ENCODE measurements around the gene DNASE1. TPM values are rescaled to one million over a fixed set of nuclear protein-coding genes. Genes with fewer than 3 reads are reported as not detected.
"Not testable (repeated sequence)": the region's sequence is repeated elsewhere in the genome, so short reads cannot be mapped to it uniquely, and the experiment has no call there.

Gene DNASE1, protein sequence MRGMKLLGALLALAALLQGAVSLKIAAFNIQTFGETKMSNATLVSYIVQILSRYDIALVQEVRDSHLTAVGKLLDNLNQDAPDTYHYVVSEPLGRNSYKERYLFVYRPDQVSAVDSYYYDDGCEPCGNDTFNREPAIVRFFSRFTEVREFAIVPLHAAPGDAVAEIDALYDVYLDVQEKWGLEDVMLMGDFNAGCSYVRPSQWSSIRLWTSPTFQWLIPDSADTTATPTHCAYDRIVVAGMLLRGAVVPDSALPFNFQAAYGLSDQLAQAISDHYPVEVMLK
- 9.4 and 52.6 TPM in 2 replicates for total RNA-seq

DNA sequence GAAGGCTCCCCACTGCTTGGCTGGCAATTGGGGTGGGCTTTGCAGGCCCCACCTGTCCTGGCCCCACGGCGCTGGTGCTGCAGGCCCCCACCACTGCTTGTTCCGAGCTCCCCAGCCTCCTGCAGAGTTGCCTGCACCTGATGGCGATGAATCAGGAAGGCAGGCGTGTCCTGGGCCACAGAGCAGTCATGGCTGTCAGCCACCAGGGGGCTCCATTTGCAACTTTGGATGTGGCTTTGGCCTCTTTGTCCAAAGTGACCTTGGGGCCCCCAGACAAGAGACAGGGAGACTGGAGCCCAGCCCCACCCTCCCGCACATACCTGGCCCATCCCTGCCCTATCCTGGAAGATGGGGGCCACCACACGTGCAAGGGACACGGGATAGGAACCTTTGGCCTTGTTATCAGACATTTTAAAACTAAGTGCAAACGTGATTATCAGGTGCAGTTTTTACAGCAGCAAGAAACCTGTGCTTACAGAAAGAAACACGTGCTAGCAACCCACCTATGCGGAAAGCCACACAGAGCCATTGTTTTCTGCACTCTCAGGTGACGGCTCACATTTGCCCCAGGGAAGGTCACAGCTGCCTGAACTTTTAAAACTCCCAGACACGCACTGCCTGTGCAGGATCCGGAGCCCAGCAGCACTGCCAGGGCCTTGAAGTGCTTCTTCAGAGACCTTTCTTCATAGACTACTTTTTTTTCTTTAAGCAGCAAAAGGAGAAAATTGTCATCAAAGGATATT is at the start of gene DNASE1:
Gene DNASE1, plus strand, starts transcription at position 443 of the 743 bp plus-strand sequence. CDS start 683 bp downstream, outside the sequence.
- DNase-seq (ENCODE audit: low read depth): peak; percentile 43

DNA sequence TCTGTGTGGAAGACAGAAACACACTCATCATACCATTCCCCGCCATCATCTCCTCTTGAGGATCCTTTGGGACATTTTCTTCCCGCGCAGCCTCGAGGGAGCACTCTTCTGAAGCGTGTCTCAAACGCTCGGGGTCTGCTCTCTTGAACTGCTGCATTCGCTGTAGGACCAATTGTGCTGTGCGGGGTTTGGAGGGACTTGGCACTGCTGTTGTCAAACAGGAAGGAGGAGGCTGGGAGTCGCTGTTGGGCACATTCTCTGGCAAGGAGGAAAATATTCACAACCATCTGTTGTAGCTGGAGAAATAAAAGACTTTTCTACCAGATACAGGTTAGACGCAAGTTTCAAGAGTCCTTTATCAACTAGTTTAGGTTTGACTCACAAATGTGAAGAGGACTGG is 48.0 kb upstream of the DNASE1 start:
- DNase-seq (ENCODE audit: low read depth): no peak

DNA sequence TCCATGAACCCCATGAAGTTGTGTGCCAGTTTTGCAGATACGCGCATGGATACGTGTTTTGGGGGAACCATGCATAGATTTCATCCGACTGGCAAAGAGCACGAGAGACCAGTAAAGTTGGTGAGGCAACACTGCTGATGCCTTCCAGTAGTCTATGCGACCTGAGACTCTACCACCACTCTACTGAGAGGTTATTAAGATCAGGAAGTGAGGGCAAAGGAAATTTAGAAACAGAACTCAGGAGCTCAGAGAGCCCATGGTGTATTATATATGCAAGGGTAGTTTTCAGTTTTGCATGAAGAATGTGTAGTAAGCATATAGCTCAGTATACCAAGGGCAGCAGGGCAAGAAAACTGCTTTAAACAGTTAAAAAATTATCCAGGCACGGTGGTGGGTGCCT is 47.3 kb upstream of the DNASE1 start:
- no peak for DNase-seq (ENCODE audit: low read depth)

DNA sequence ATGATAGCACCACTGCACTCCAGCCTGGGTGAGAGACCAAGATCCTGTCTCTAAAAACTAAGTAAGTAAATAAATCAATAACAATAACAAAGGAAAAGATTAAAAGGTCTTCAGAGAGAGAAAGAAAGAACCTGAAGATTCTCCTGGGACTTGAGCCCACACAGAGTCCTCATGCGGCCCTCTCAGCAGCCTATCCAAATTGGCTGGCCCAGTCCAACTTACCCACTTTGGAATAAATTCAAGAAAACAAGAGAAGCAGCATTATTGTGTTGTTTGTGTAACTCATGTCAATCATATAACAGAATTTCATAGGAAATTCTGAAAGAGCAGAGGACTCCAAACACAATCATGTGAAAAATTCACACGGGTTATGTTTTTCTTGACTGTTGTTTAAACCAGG is 46.9 kb upstream of the DNASE1 start:
- no peak for DNase-seq (ENCODE audit: low read depth)

DNA sequence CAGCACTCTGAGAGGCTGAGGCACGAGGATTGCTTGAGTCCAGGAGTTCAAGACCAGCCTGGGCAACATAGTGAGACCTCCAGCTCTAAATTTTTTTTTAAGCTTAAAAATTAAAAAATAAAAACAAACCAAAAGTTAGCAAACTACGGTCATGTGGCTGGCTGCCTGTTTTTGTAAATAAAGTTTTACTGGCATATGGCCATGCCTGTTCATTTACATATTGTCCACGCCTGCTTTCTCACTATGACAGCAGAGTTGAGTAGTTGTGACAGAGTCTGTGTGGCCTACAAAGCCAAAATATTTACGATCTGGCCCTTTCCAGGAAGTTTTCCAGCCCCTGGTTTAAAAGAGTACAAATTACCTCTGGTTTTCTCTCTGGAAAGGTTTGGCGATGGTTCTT is 46.4 kb upstream of the DNASE1 start:
- DNase-seq (ENCODE audit: low read depth): no peak

DNA sequence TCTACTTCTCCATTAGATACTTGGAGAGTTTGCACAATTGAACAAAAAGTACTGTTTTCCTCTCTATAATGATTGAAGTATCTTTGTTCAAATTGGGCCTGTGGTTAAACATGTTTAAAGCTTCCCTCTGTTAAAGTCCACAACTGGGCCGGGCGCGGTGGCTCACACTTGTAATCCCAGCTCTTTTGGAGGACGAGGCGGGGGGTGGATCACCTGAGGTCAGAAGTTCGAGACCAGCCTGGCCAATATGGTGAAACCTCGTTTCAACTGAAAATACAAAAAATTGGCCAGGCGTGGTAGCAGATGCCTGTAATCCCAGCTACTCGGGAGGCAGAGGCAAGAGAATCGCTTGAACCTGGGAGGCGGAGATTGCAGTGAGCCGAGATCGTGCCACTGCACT is 45.5 kb upstream of the DNASE1 start:
- not testable (repeated sequence) for DNase-seq (ENCODE audit: low read depth)

DNA sequence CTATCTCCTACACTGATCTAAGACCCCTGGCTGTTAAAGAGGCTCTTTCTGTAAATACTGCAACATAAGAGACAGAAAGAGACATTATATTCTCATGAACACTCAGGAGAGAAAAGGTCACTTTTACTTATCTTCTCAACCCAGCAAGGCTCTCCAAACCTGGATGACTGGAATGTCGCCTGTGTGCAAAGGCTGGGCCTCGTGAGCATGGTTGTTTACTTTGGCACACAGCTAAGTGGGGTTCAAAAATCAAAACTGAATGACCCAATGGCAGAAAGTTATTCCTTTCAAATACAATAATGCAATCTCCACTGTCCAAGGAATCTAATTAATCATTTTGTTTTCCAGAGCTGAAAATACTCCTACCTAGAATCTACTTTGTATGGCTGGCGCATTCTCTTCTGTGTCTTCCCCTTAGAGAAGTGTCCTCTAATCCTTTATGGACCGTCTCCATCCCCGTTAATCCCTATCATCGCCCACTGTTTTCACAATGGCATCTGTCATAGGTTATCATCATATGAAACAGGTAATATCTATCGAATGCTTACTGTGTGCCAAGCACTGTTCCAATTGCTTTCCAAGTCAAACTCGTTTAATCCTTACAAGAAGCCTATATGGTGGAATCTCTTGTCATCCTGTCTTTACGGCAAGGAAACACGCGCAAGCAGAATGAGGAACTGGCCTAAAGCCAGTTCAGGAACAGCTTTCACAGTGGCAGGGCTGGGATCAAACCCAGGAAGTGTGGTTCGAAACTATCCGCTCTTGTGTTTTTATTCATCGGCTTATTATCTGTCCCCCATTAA is 44.4 kb upstream of the DNASE1 start:
- DNase-seq (ENCODE audit: low read depth): no peak

DNA sequence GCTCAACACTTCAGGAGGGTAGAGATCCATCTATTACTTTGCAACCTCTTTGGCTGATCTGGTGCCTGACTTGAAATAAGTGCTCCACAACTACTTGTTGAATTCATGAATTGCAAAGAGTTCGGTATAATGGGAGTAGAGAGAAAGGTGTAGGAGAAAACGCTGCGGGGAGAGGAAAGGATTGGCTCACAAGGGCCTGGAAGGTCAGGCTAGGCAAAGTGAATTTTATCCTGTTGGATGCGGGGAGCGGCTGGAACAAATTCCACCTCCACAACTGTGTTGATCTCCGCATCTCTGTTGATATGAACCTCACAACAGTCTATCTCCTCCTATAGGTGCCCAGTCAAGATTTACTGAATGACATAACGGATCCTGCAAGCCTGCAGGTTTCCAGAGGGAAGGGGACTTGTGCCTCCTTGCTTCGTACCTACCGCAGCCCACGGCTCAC is 43.8 kb upstream of the DNASE1 start:
- no peak for DNase-seq (ENCODE audit: low read depth)

DNA sequence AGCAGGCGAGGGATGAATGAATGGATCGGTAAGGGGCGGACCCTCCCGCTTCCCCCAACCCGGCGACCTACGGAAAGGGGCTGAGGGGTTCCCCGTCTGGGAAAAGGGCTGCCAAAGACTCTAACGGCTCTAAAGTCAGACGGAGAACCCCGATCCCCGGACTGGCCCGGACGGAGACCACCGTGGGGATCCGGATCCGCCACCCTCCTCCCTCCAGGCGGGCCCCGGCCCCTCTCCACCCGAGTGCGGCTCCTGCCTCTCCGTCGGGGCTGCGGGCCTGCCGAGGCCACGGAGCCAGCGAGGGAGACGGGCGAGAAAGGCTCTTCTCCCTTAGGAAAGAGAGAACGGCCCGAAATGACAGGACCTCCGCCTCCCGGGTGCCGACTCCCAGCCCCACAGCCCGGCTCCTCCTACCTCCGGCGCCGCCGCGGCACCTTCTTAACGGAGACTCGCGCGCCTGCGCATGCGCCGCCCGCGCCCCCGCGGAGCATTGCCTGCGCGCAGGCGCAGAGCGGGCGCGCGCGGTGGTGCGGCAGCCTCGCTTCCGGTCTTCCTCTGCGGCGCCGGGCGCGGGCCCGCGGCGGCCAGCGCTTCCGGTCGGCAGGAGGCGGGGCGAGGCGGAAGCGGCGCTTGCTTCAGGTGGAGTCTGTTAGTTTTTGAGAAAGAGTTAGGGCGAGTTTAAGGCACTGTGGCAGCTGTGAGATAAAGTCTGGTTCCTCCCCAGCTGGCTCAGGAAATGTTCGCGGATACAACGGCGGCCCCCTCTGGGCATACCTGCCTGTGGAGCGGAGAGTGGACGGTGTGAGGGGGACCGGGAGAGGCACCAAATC is 43.1 kb upstream of the DNASE1 start, which contains the start of gene SLX4:
Gene SLX4, minus strand, starts transcription at position 461 of the 830 bp plus-strand sequence. CDS start 2,642 bp downstream, outside the sequence.
- peak; percentile 78 for DNase-seq (ENCODE audit: low read depth)

DNA sequence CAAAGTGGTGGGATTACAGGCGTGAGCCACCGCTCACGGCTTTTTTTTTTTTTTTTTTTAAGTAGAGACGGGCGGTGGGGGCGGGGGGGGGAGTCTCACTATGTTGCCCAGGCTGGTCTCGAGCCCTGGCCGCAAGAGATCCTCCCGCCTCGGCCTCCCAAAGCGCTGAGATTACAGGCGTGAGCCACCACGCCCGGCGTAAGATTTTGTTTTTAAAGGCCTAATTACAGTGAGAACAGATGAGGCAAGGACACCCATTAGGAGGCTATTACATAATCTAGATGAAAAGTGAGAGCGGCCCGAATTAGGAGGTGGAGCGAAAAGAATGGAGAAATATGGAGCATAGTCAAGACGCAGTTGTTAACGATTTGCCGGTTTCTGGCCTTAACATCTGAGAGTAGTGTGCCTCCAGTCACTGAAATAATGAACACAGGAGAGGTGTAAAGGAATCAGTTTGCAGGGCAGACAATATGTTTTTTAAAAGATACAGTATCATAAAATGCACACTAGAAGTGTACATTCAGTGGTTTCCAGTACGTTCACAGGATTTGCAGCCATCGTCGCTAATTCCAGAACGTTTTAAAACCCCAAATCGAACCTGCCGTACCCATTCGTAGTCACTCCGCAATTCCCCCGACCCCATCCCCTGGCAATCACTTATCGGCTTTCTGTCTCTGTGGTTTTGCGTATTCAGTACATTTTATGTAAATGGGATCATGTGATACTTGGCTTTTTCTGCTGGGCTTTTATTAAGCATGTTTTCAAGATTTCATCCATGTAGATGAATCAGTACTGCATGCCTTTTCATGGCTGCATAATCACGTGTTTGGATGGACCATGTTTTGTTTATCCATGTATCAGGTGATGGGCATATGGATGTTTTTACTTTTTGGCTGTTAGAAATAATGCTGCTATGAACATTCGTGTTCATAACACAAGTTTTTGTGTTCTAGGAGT is 41.7 kb upstream of the DNASE1 start:
- no peak for DNase-seq (ENCODE audit: low read depth)

DNA sequence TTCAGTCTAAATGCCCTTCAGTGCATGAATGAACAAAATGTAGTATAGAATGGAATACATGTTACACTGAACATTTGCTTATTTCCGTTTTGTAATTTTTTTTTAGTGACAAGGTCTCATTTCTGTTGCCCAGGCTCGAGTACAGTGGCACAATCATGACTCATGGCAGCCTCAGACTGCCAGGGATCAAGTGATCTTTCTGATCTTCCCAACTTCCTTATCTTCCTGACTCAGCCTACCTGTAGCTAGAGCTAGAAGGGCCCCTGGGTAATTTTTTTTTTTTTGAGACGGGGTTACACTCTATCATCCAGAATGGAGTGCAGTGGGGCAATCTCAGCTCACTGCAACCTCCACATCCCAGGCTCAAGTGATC is 35.7 kb upstream of the DNASE1 start:
- DNase-seq (ENCODE audit: low read depth): peak; percentile 23

DNA sequence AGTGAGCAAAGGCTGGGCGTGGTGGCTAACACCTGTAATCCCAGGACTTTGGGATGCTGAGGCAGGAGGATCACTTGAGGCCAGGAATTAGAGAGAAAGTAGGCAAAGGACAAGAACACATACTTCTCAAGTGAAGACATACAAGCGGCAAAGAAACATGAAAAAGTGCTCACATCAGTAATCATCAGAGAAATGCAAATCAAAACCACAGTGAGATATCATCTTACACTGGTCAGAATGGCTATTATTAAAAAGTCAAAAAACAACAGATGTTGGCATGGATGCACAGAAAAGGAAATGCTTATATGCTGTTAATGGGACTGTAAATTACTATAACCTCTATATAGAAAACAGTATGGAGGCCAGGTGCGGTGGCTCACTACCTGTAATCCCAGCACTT is 30.8 kb upstream of the DNASE1 start:
- DNase-seq (ENCODE audit: low read depth): no peak

DNA sequence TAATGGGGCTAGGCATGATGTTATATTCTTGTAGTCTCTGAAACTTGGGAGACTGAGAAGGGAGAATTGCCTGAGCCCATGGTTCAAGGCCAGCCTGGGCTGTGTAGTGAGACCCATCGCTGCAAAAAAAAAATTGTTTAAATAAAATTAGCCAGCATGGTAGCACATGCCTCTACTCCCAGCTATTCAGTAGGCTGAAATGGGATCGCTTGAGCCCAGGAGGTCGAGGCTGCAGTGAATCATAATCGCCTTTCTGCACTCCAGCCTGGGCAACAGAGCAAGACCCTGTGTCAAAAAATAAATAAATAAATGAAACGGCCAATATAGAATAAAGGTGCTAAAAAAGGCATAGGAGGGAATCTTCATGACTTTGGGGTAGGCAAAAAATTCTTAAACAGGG is 29.2 kb upstream of the DNASE1 start:
- DNase-seq (ENCODE audit: low read depth): no peak

DNA sequence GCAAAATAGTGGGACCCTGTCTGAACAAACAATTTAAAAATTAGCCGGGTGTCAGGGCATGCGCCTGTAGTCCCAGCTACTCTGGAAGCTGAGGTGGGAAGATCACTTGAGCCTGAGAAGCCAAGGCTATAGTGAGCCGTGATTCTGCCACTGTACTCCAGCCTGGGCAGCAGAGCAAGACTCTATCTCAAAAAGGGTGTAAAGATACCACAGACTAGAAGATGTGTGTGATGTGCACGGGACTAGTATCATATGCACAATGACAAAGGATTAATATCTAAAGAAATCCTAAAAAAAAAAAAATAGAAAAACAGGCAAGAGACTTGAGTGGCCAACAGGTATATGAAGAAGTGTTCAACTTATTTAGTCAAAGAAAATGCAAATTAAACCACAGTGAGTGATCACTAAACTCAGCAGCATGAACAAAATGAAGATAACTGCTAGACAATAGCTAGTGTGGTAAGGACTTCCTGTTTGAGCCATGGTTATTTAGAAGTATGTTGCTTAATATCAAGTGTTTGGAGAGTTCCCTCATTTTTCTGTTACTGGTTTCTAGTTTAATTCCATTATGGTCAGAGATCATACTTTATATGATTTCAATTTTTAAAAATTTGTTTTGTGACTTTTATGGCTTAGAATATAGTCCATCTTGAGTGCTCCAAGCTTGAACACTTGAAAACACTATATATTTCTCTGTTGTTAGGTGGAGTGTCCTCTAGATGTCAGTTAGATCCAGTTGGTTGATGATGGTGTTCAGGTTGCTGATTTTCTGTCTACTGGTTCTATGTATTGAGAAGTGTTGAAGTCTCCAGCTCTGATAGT is 28.4 kb upstream of the DNASE1 start:
- DNase-seq (ENCODE audit: low read depth): no peak

DNA sequence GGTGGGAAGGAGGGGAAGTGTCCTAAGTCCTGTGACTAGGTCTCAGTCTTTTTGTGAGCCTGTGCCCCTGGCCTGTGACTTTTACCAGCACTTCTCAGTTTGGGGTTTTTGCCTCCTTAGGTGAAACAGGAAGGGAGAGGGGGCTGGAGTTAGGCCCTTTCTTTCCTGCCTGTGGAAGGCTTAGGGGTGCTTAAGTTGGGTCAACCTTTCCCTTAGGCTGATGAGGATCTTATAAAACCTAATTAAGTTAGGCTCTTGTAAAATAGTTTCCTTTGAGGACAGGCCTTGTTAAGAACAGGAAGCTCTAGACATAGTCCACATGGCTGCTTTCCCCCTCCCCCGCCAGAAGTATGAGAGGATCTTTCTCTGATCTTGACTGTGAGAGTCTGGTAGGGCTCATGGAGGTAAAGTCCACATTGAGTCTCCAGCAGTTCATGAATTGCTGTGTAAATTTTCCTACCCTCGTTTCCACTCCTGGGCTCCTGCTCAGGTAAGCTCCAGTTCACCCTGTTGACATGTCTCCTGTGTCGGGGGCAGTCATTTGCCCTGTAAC is 17.0 kb upstream of the DNASE1 start:
- peak; percentile 21 for DNase-seq (ENCODE audit: low read depth)

DNA sequence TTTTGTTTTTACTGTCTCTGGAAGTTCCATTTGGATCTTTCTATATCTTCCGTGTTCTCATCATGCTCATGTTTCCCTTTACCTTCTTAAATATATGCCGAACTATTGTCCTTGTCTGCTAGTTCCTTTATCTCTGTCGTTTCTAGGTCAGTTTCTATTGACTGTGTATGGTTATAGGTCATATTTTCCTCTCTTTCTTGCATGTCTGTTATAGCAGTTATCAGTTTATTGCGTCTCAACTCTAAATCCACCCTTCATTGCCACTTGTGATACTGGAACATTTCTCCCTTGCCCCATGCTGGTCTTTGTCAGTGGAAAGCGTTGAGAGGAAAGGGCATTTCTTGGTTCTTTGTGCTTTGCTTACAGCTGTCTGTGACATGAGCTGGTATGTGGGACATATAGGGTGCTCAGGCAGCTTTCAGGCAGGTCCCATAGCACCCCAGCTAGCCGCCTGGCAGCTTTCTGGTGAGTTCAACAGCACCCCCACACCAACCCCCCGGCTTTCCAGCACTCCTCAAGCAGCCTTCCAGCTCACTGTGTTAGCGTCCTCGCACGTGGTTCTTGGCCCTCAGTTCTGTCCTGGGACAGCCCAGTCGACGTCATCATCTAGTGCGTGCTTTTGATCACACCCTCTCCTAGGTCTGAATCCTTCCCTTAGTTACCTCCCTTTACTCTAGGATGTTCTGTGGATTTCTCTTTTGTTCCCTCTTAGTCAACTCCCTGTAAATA is 15.4 kb upstream of the DNASE1 start:
- no peak for DNase-seq (ENCODE audit: low read depth)

DNA sequence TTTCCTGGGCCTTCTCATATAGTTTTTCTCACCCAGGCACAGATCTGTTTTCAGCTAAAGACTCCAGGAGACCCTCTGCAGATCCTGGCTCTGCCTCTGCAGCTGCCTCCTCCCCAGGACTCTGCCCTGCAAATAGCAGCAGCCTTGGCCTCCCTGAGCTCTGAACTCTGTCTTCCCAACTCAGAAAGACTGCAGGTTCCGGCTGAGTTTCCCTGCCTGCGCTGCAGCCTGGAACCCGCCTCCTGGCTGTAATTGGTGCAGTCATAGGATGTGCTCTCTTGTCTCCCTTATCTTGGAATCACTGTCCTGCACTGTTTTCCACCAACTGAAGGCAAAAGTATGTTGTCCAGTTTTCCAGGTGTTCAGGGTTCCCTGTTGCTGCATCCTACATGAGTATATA is 14.3 kb upstream of the DNASE1 start:
- DNase-seq (ENCODE audit: low read depth): no peak

Data from renal cortical epithelial cell (primary cell).